Ovary (tissue), 3 donors: ENCODE measurements around the gene SNORC.

Experiments
- CTCF ChIP-seq, 3 donors: fragments of 450-650 bp in 2 of 3; fragments of 200-600 bp in 1 of 3; IDR thresholded peaks; one replicate each; pipeline versions ENCODE4 v1.5.1 to v1.8.0; 2016 to 2022; ENCODE audit warnings: antibody characterized with exemption in 3 of 3, mild to moderate bottlenecking in 1 of 3
- EP300 ChIP-seq: sonication (generic); formaldehyde crosslinking; IDR thresholded peaks from one replicate; pipeline ENCODE4 v1.6.1; 2017; ENCODE audit warnings: antibody characterized with exemption
- POLR2A ChIP-seq: fragments of 450-650 bp; IDR thresholded peaks from one replicate; pipeline ENCODE4 v1.6.1; 2017; ENCODE audit warnings: antibody characterized with exemption, mild to moderate bottlenecking, moderate library complexity
- donor health status: DM: no; HTN: no; CAD: no.

GRCh38 chr2:232887171-232887850 lies 17.2 kb downstream of the SNORC start:
- no peak for TF ChIP-seq CTCF (IDR thresholded peaks at IDR 0.05)
- no peak for TF ChIP-seq POLR2A
- TF ChIP-seq EP300: no peak
